H9 (cell line): ENCODE data around the gene ZC3H18. TPM values are rescaled to one million over a fixed set of nuclear protein-coding genes. Genes with fewer than 3 reads are reported as not detected.

Source experiments
- DNase-seq: peaks from one replicate; pipeline ENCODE4 v3.0.0-alpha.2; 2017
- H2AFZ ChIP-seq: one replicate; pipeline ENCODE4 v1.6.1; 2013; ENCODE audit warnings: mild to moderate bottlenecking, low read length, control low read depth, moderate library complexity
- H2AK5ac ChIP-seq: 2 replicates; pipeline ENCODE4 v1.6.1; 2013; ENCODE audit warnings: low read length, control low read depth, mixed read lengths; ENCODE audit not compliant: insufficient read length
- H2BK120ac ChIP-seq: one replicate; pipeline ENCODE4 v1.6.1; 2013; ENCODE audit warnings: low read depth, mild to moderate bottlenecking, low read length, control low read depth, inconsistent platforms; ENCODE audit not compliant: poor library complexity, severe bottlenecking
- H2BK12ac ChIP-seq: 2 replicates; pipeline ENCODE4 v1.6.1; 2013; ENCODE audit warnings: low read length, control low read depth, mixed read lengths, low read depth; ENCODE audit not compliant: insufficient read length
- H2BK15ac ChIP-seq: 2 replicates; pipeline ENCODE4 v1.6.1; 2013; ENCODE audit warnings: low read depth, low read length, control low read depth
- H2BK20ac ChIP-seq: one replicate; pipeline ENCODE4 v1.6.1; 2013; ENCODE audit warnings: low read depth, mild to moderate bottlenecking, low read length, control low read depth, inconsistent platforms; ENCODE audit not compliant: poor library complexity, severe bottlenecking
- H2BK5ac ChIP-seq: 2 replicates; pipeline ENCODE4 v1.6.1; 2013; ENCODE audit warnings: low read length, control low read depth, mixed read lengths; ENCODE audit not compliant: insufficient read length
- H3K14ac ChIP-seq: 2 replicates; pipeline ENCODE4 v1.6.1; 2013; ENCODE audit warnings: low read length, control low read depth; ENCODE audit not compliant: insufficient read depth
- H3K18ac ChIP-seq: 2 replicates; pipeline ENCODE4 v1.6.1; 2013; ENCODE audit warnings: low read depth, mild to moderate bottlenecking, mixed read lengths, low read length, control low read depth; ENCODE audit not compliant: insufficient read length
- H3K23ac ChIP-seq: 2 replicates; pipeline ENCODE4 v1.6.1; 2013; ENCODE audit warnings: low read length, control low read depth, mixed read lengths, low read depth; ENCODE audit not compliant: insufficient read length
- H3K23me2 ChIP-seq: 2 replicates; pipeline ENCODE4 v1.6.1; 2013; ENCODE audit warnings: low read depth, mild to moderate bottlenecking, mixed read lengths, low read length, control low read depth; ENCODE audit not compliant: insufficient read length, poor library complexity, severe bottlenecking
- H3K27ac ChIP-seq: 2 replicates; pipeline ENCODE4 v1.5.1; 2013; ENCODE audit warnings: low read length, control low read depth, mixed read lengths, low read depth; ENCODE audit not compliant: insufficient read length
- H3K27me3 ChIP-seq: 2 replicates; pipeline ENCODE4 v1.6.1; 2013; ENCODE audit warnings: low read length, control low read depth, inconsistent platforms; ENCODE audit not compliant: insufficient read depth
- H3K4ac ChIP-seq: 2 replicates; pipeline ENCODE4 v1.6.1; 2013; ENCODE audit warnings: low read depth, mild to moderate bottlenecking, control low read depth, inconsistent platforms, low read length, moderate library complexity
- H3K4me1 ChIP-seq: 2 replicates; pipeline ENCODE4 v1.6.1; 2013; ENCODE audit warnings: low read length, control low read depth, inconsistent platforms; ENCODE audit not compliant: insufficient read depth
- H3K4me2 ChIP-seq: 2 replicates; pipeline ENCODE4 v1.6.1; 2013; ENCODE audit warnings: low read length, control low read depth, mixed read lengths; ENCODE audit not compliant: insufficient read length, insufficient read depth
- H3K56ac ChIP-seq: 2 replicates; pipeline ENCODE4 v1.6.1; 2013; ENCODE audit warnings: low read depth, mild to moderate bottlenecking, mixed read lengths, low read length, control low read depth; ENCODE audit not compliant: insufficient read length
- H3K79me1 ChIP-seq: 2 replicates; pipeline ENCODE4 v1.6.1; 2013; ENCODE audit warnings: low read depth, mild to moderate bottlenecking, moderate library complexity, low read length, control low read depth, inconsistent platforms; ENCODE audit not compliant: insufficient read depth, poor library complexity, severe bottlenecking
- H3K79me2 ChIP-seq: 2 replicates; pipeline ENCODE4 v1.6.1; 2013; ENCODE audit warnings: low read length, control low read depth, inconsistent platforms; ENCODE audit not compliant: insufficient read depth
- H3K9ac ChIP-seq: 2 replicates; pipeline ENCODE4 v1.6.1; 2013; ENCODE audit warnings: low read length, control low read depth, mixed read lengths; ENCODE audit not compliant: insufficient read length; ENCODE audit errors: extremely low read depth
- H3K9me3 ChIP-seq: one replicate; pipeline ENCODE4 v1.6.1; 2013; ENCODE audit warnings: low read depth, low read length, inconsistent platforms; ENCODE audit not compliant: control insufficient read depth
- H3T11ph ChIP-seq: one replicate; pipeline ENCODE4 v1.6.1; 2013; ENCODE audit warnings: mild to moderate bottlenecking, low read length, control low read depth, inconsistent platforms
- H4K20me1 ChIP-seq: one replicate; pipeline ENCODE4 v1.6.1; 2013; ENCODE audit not compliant: control insufficient read depth, insufficient read length, insufficient read depth
- H4K5ac ChIP-seq: 2 replicates; pipeline ENCODE4 v1.6.1; 2013; ENCODE audit warnings: low read depth, mild to moderate bottlenecking, mixed read lengths, low read length, control low read depth; ENCODE audit not compliant: insufficient read length
- H4K8ac ChIP-seq: replicated peaks from 2 replicates; pipeline ENCODE4 v1.6.1; 2013; ENCODE audit warnings: low read length, control low read depth, mixed read lengths, low read depth; ENCODE audit not compliant: insufficient read length
- H4K91ac ChIP-seq: 2 replicates; pipeline ENCODE4 v1.6.1; 2013; ENCODE audit warnings: low read depth, mild to moderate bottlenecking, moderate library complexity, mixed read lengths, low read length, control low read depth; ENCODE audit not compliant: insufficient read length
- H3K27ac Mint-ChIP-seq, 3 experiments: 2 replicates in 2 of 3; 3 replicates in 1 of 3; pipeline ENCODE4 v1.8.0; 2020 to 2021; ENCODE audit warnings: mixed read lengths in 3 of 3, mild to moderate bottlenecking in 1 of 3, moderate library complexity in 1 of 3
- H3K27me3 Mint-ChIP-seq: 2 replicates; pipeline ENCODE4 v1.8.0; 2021; ENCODE audit warnings: low read depth, mild to moderate bottlenecking, moderate library complexity, mixed read lengths
- H3K36me3 Mint-ChIP-seq, 3 experiments: 2 replicates in 2 of 3; 3 replicates in 1 of 3; pipeline ENCODE4 v1.8.0; 2020 to 2021; ENCODE audit warnings: low read depth in 3 of 3, mixed read lengths in 3 of 3; ENCODE audit not compliant: insufficient read depth in 1 of 3
- H3K4me1 Mint-ChIP-seq, 2 experiments: 2 replicates each; pipeline ENCODE4 v1.8.0; 2020; ENCODE audit warnings: mixed read lengths in 2 of 2
- H3K4me3 Mint-ChIP-seq, 2 experiments: 2 replicates in 1 of 2; 3 replicates in 1 of 2; pipeline ENCODE4 v1.8.0; 2020 to 2021; ENCODE audit warnings: mild to moderate bottlenecking in 2 of 2, mixed read lengths in 2 of 2, moderate library complexity in 1 of 2
- H3K9me3 Mint-ChIP-seq, 2 experiments: 2 replicates in 1 of 2; 3 replicates in 1 of 2; pipeline ENCODE4 v1.8.0; 2020; ENCODE audit warnings: mild to moderate bottlenecking in 2 of 2, mixed read lengths in 2 of 2, moderate library complexity in 1 of 2
- CTCF ChIP-seq: fragments of 200-600 bp; sonication (generic); conservative IDR thresholded peaks from 3 replicates; pipeline ENCODE4 v1.8.0; 2021; ENCODE audit warnings: antibody characterized with exemption, mild to moderate bottlenecking
- WGBS: extraction: QIAGEN DNeasy Blood & Tissue Kit; methylation state at CpG from one replicate; pipeline ENCODE4 v1.1.7; 2013; ENCODE audit warnings: missing lambda C conversion rate, low lambda C conversion rate, mixed read lengths; ENCODE audit not compliant: insufficient read length; ENCODE audit errors: extremely low coverage; 5-methylcytosine and 5-hydroxymethylcytosine counted together
- total RNA-seq: library from RNA; stranded (reverse); gene quantifications from 2 replicates; pipeline ENCODE4 v1.2.1, GENCODE V29; 2021

Gene ZC3H18
- total RNA-seq, 1 experiment from 2014 or later = 69.7 TPM

DNA sequence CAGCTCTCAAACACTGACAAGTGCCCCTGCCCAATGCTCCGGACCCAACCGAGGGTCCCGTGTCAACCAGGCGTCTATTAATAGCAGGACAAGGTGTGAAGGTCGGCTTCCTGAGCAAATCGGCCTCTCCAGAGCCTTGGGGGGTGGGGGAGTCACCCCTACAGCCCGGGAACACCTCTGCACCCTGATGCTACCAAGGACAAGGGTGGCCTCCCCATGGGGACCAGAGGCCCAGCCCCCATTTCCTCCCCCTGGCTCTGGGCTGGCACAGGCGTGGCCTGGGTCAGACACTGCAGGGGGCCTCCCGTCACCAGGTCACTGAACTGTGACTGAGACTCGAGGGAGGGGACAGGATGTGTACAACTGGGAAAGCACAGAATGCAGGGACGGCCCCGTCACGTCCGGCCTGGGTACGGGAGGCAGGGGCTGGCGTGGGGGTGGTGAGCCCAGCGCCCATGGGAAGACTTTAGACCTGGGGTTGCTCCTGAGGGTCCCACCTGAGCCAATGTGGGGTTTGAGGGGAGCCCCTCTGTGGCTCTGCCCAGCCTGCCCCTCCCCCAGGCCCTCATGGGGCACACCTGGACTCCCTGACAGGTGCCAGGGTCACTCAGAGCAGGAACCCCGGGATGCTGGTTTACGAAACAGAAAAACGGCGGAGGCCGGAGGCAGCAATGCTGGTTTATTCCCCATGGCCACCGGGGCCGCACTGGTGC, 81.2 kb downstream of the ZC3H18 start:
- peaks cover 8 to 12% of the 10 kb centered on the region in 2 experiments for H3K4me1 Mint-ChIP-seq
- Histone ChIP-seq H3K14ac (no peak overlapping the region), H3K27me3 (no peaks in the 10 kb centered on the region), H3K27ac (no peak overlapping the region), H3K4me1 (no peaks in the 10 kb centered on the region; the same call in 1 of the 2 replicates), H4K8ac (no peak overlapping the region), H3K79me2 (no peaks in the 10 kb centered on the region), H3T11ph (no peak overlapping the region), H4K5ac (no peak overlapping the region), H3K56ac (no peak overlapping the region), H2BK5ac (no peak overlapping the region), H3K18ac (no peak overlapping the region), H2BK12ac (no peak overlapping the region), H3K23me2 (peaks cover 17% of the 10 kb centered on the region), H2AK5ac (no peak overlapping the region), H4K20me1 (no peaks in the 10 kb centered on the region), H2AFZ (no peak overlapping the region), H3K79me1 (peaks cover 3% of the 10 kb centered on the region), H3K4ac (no peak overlapping the region), H2BK20ac (no peak overlapping the region), H3K4me2 (peak overlapping the region; percentile 66), H3K9me3 (no peaks in the 10 kb centered on the region), H2BK15ac (no peak overlapping the region), H2BK120ac (no peak overlapping the region), H3K23ac (no peak overlapping the region), H4K91ac (no peak overlapping the region), H3K9ac (no peak overlapping the region)
- H3K27me3 Mint-ChIP-seq = no peaks in the 10 kb centered on the region
- DNase-seq = peak; percentile 73
- H3K4me3 Mint-ChIP-seq = peak overlapping the region; percentile 83 to 91
- H3K9me3 Mint-ChIP-seq = no peaks in the 10 kb centered on the region; a peak in 1 of 5 replicates
- no CpG with 5 or more reads among the region's 24 CpGs for WGBS
- H3K27ac Mint-ChIP-seq = no peak overlapping the region
- no peak for TF ChIP-seq CTCF
- H3K36me3 Mint-ChIP-seq = peaks cover 10 to 27% (median 26%) of the 10 kb centered on the region in 3 experiments; a peak in 6 of 7 replicates
